GM18517 (cell line): ENCODE data around the gene RADIL.

Source experiments
- ATAC-seq: cut with Tn5 transposase; IDR thresholded peaks from one replicate; pipeline ENCODE4 v1.9.1; 2021; ENCODE audit warnings: mild to moderate bottlenecking, moderate library complexity; ENCODE audit not compliant: unreplicated experiment

Gene RADIL

GRCh38 chr7:4851459-4852422 lies 31.8 kb downstream of the RADIL start:
- ATAC-seq = no peak

GRCh38 chr7:4850262-4850795 lies 33.2 kb downstream of the RADIL start:
- no peak for ATAC-seq

DNA sequence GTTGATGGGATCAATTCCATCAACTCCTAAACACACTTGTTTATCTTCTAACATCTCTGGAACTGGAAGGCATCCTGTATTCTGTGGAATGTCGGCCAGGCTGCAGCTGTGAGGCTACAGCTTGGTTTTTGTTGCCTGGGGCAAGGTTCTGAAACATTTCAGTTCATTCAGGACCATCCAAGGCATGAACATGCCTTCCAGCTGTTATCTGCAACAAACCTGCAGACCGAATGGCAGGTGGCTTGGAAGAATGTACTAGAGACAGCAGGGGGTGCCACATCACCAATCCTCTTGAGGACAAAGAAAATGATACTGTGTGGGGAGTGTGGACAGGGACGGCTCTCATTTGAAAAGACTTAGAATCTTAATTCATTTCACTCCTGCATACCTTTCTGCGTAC lies 34.1 kb downstream of the RADIL start:
- no peak for ATAC-seq

GRCh38 chr7:4845740-4846142 lies 37.8 kb downstream of the RADIL start:
- no peak for ATAC-seq

- ATAC-seq = no peak
Measured at GRCh38 chr7:4842319-4843064, 41.0 kb downstream of the RADIL start.

GRCh38 chr7:4841836-4842235 lies 41.7 kb downstream of the RADIL start:
- no peak for ATAC-seq

DNA sequence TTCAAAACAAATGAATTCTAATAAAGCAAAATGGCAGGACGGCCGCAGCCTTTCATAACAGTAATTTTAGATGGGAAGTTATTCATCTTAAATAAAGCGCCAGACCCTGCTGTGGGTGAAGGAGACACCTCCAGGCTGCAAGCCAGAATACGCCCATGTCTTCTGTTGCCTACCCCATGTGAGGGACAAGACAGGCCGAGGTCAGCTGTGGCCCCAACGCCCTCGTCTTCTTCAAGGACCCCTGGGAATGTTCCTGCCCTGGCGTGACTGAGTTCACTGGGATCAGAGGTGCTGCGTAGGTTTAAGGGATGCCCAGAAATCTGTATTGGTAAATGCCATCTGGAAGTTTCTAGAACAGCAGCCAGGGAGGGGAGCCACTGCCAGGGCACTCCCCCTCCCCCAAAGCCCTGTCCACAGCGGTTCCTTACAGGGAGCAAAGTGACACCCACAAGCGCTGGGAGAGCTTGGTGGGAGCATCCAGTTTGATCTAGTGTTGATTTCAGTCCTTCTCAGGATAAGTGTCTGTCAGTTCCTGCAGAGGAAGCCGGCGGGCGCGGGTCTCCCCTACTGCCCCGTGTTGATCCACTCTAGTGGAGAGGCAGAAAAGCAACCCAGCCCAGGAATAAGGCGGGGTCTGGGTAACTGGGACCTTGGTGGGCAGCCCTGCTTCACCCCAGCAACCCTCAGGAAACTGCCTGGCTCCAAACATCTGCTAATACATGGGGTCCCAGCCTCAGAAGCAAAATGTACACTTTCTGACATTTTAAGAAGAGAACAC lies 42.3 kb downstream of the RADIL start:
- no peak for ATAC-seq

GRCh38 chr7:4840079-4840501 lies 43.4 kb downstream of the RADIL start:
- ATAC-seq = no peak

DNA sequence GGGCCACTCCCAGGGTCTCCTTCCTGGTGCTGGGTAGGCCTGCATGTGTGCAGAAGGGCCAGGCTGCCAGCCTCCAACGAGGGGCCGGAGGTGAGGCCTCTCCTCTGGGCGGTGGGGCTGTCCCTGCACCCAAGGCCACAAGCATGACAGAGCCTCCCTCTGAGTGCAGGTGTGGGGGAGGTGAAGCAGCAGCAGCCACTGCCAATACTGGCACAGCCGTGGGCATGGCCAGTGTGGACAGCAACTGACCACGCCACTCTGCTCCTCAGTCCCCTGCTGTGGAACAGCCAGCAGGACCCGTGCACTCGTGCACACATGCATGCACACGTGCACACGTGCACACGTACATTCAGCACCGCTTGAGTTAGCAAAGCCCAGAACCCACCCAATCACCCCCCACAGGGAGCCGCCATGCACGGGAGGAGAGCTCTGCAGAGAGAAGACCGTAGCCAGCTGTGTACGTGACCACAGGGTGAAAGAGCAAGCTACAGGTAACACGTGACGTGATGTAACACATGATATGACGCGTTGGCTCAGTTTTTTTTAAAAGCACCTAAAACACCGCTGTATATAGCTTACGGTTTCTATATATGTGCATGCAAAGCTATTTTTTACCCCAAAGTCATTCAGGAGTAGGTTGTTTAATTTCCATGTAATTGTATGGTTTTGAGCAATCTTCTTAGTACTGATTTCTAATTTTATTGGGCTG lies 44.7 kb downstream of the RADIL start:
- ATAC-seq = no peak

DNA sequence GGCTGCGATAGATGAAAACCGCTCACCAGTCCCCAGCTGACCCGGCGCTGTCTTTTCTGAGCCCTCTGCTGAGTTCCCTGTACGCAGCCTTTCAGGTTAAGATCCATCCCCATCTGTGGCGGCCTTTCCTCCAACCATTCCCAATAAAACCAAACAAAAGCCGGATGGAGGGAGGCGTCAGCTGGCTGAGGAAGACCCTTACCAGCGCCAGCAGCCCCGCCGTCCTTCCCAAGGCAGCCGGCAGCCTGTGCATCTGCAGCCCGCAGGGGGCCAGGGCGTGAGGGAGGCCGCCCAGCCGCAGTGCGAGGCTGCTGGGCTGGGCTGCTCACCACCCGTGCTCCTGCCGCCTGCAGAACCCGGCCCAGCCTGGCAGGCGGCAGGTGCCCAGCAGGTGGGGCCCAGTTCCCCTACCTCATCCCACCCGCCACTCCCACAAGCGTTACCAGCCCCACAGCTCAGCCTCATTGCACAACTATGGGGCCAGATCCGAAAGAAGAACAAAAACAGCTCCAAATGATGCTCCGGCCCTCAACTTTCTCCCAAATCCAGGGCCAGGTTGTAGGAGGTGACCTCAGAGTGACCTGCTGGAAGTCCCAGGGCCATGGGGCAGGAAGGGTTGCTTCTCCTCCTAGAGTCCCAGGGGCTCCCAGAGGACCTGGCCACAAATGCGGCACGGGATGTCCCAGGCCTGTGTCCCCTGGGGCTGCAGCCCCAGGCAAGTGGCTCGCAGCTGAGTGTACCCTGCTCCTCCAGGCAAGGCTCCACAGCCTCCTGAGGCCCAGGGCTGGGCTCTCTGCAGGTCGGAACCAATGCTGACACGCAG lies 45.5 kb downstream of the RADIL start:
- no peak for ATAC-seq

GRCh38 chr7:4837041-4837802 lies 46.3 kb downstream of the RADIL start:
- ATAC-seq = no peak

DNA sequence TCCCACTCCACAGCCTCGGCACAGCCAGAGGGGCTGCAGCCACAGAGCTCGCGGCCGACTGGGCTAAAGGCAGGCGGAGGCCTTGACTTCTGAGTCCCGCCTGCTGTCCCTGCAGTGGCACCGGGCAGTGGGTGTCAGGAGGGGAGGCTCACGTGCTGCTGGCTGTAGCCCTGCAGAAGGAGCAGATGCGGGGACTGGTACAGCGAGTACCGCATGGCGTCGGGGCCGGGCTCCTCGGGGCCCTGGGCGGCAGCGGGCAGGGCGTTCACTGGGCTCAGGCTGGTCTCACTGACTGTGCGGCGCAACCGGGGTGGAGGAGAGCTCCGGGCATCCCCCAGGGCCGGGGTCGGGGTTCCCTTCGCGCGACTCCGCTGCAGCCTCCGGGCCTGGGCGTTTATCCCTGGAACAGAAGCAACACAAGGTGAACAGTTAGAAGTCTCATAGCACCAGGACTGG lies 47.3 kb downstream of the RADIL start:
- no peak for ATAC-seq

GRCh38 chr7:4835398-4836205 lies 47.9 kb downstream of the RADIL start:
- no peak for ATAC-seq

- ATAC-seq = no peak
Measured at GRCh38 chr7:4834601-4835397, 48.7 kb downstream of the RADIL start.

DNA sequence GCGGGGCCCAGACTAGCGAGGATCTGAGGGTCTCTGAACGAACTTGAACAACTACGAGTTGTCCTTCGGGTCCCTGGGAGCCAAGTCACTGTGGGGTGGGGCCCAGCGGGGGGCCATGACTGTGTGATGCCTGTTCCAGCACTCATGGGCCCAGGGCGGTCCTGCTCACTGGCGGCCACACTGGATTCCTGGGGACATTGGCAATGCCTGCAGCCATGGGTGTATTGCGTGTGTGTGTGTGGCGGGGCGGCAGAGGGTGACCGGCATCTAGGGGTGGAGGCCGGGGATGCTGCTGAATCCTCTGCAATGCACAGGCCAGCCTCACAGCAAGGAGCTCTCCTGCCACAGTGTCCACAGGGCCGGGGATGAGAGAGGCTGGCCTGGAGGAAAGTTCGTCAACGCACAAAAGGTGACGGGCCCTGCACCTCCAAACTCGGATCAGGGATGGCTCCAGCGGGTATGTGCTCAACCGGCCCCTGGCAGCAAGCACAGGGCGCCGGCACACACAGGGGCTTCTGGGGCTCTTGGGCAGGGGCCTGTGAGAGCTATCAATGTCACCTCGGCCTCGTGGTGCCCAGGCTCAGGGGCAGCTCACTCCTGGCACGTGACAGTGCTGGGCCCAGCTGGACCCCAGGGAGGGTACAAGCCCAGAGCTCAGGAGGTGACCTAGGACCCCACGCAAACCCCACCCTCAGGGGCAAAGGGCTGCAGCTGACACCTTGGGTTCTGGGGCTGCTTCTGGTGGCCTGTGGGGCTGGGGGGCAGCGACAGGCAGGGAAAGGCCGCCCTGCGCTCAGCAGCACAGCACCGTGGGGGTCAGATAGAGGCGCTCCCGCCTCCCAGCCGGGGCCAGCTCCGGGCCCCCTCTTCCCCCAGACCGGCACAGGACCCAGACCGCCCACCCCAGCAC lies 49.6 kb downstream of the RADIL start:
- ATAC-seq = no peak

GRCh38 chr7:4833176-4833575 lies 50.3 kb downstream of the RADIL start:
- no peak for ATAC-seq
